Activated CD8-positive, alpha-beta memory T cell treated with anti-CD3 and anti-CD28 coated beads for 48 hours (primary cell): ENCODE measurements around the gene UQCR10.

Experiments
- DNase-seq, 3 experiments: peaks; one replicate each; pipeline ENCODE4 v3.0.0-alpha.2; 2020; ENCODE audit warnings: low read depth in 2 of 3, low spot score in 2 of 3

UQCR10 gene

DNA sequence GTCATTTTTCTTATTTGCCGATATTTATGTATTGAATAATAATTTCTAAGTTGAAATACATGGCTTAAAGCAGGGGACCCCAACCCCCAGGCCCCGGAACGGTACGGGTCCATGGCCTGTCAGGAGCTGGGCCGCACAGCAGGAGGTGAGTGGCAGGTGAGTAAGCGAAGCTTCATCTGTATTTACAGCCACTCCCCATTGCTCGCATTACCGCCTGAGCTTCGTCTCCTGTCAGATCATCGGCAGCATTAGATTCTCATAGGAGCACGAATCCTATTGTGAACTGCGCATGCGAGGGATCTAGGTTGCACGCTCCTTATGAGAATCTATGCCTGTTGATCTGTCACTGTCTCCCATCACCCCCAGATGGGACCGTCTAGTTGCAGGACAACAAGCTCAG lies 4.9 kb upstream of the UQCR10 start:
- no peak for DNase-seq

DNA sequence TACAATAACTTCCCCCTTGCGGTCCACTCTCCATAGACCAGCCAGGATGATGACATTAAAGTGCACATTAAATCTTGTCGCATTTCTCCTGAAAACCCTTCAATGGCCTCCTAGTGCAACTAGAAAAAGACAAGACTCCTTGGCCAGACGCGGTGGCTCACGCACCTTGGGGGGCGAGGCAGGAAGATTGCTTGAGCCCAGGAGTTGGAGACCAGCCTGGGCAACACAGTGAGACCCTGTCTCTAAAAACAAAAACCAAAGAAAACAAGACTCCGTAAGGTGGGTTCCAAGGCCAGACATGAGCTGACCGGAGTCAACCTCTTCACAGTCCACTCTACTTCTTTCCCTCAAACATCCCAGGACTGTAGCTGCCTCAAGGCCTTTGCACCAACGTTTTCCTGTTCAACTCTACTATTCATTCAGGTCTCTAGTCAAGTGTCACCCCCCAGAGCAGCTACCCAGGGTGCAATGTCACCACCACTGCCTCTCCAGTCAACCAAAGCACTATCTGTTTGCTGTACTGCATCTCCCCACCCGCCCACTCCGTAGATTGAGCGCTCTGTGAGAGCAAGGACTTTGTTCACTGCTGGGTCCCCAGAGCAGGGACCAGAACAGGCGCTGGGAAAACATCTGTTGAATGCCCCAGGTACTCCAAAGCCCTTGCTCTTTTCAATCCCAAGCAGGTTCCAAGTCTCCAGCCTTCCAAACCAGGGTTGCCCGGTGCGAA lies 1.1 kb upstream of the UQCR10 start:
- no peak for DNase-seq

DNA sequence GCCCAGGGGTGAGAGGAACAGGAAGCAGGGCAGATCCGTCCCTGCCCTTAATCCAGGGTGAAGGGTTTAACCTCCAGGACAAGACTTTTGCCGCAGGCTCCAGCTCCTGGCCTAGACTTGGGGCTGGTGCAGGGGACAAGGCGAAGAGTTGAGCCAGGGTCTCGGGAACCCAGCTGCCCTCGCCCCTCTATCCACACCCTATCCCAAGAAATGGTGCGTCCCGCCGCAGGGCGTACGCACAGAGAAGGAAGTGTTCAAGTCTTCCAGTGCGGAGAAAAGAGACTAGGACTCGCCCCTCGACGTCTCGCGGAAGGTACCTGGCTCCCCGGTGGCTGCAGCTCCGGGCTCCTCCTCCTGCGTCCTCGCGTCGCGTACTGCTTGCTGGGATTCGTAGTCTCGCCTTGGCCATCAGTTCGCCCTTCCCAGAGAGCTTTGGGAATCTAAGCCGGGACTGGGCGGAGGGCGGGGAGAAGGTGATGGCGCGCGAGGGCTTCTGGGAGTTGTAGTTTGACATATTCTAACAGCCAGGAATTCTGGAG lies 468 bp upstream of the UQCR10 start, which contains the start of gene ZMAT5:
ZMAT5 (minus strand) TSS at position 376 of the 539 bp plus-strand sequence. CDS start 18,463 bp downstream, outside the sequence.
- DNase-seq, result peak; percentile 58 to 81 (median 77)

DNA sequence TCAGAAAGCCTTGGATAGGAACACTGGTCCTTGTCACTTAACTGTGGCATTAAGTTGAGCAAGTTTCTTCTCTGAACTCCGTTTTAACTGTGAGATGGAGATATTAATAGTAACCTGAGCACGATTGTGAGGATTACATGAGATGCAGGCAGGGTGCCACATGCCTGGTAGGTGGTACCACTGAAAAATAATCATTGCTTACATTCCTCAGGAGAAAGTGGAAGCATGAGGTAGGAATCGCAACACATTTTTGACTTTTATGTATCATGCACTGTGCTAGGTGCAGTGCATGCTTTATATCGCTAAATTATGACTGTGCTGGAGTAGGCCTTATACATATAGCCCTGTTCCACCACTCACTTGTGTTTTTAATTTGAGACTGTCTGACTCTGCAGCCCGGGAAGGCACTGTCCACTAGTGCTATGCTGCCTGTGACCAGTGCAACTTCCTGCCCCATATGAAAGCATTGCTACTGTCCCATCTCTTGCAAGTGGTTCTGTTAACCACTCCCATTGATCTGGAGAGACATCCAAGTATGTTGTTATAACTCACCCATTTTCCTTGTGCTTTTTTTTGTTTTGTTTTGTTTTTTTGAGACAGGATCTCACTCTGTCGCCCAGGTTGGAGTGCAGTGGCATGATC lies 1.0 kb downstream of the UQCR10 start:
- no peak for DNase-seq

DNA sequence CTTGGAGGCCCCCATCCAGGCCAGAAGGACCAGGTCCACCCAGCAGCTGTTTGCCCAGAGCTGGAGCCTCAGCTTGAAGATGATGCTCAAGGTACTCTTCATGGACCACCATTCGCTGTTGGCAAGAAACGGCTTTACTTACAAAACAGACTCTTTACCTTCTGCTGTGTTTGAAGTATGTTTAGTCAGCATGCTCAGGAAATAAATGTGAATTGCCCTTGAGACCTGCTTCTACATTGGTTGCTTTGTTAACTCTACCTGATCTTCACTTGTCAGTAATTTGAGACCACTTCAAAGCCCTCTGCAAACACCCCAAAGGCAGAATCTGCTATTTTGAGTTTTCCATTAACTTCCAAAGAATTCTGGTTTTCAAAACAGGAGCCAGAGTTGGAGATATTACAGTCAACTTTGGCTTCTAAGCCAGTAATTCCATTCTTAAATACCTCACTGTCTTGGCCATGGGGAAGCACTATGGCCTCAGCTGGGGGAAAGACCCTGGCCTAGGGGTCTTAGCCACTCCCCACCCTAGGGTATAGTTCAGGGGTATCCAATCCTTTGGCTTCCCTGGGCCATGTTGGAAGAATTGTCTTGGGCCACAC lies 2.7 kb downstream of the UQCR10 start:
- DNase-seq, result no peak

DNA sequence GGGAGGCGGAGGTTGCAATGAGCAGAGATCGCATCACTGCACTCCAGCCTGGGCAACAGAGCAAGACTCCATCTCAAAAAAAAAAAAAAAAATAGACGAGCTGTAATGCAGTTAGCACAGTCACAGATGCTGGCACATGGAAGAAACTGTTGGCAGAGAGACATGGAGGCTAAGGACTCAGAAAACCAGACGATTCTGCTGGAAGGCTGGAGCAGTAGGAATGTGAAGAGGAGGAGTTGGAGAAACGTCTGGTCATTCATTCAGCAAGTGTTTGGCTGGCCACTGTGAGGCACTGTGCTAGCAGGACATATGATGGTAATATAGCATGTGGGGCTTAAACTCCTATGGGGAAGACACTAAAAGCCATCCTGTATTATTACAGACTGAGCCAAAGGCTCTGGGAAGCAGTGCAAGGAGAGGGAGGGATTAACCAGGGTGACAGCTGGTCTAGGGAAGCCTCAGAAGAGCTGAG lies 5.0 kb downstream of the UQCR10 start:
- DNase-seq, result no peak

DNA sequence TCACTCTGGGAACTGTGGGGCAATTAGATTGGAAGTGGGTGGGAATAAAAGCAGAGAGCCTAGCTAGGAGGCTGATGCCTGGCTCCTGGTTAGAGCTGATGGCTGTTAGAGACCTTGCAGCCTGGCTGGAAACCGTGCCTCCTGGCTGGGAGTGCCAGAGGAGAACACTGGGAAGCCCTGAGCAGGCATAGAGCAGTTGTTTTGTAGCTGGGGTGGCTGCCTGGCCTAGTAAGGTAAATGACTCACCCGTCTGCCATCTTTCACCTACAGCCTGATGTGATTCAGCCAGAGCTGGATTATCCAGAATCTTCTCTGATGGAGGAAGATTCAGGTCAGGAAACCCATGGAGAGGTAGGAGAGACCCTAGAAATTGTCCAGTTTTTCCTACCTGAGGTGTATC lies 6.1 kb downstream of the UQCR10 start:
- DNase-seq, result no peak

DNA sequence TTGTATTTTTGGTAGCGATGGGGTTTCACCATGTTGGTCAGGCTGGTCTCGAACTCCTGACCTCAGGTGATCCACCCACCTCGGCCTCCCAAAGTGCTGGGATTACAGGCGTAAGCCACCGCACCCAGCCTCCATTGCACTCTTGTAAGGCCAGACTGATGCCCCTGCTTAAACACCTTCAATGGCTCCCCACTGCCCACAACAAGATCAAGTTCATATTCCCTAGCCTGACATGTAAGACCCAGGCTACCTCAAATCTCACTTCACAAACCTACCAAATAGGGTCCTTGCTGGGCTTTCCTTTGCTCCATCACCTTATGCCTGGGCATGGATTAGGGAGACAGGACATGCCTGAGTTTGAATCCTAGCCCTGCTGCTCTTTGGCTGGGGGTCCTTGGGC lies 13.1 kb downstream of the UQCR10 start:
- DNase-seq, result no peak

DNA sequence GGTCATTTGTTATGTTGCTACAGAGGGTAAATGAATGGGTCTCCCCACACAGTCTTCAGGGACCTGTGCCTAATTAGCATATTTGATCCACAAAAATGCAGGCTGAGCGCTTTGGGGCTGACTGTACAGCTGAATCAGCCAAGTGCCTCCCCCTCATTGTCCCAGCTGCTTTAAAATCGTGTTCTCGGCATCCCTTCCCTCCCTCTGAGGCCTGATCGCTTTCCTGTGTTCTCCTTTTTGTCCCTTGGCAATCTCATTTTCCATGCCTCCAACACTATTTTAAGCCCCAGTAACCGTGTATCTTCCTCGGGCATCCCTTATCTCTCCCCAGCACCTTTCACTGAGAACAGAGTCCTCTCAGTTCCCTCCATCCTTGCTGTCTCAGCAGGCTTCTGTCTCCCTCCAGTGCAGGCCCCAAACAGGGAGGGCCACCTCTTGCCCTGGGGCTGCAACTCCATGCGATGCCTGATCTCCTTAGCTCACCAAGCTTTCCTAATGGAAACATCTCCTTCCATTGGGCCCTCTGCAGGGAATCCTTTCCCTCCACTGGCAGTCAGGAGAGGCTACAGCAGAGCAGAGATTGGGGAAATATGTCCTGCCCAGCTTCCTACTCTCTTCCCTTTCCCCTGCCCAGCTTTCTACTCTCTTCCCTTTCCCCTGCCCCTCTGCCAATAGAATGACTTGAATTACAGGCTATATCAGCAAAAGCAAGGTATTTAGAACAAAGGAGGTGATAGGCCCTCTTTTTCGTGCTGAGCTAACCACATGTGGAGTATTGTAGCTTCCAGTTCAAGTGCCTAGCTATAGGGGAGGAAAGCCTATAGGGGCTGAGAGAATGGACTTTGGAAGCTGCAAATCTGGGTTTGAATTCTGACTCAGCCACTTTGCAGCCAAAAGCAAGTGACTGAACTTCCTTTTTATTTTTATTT lies 13.8 kb downstream of the UQCR10 start:
- DNase-seq, result no peak

DNA sequence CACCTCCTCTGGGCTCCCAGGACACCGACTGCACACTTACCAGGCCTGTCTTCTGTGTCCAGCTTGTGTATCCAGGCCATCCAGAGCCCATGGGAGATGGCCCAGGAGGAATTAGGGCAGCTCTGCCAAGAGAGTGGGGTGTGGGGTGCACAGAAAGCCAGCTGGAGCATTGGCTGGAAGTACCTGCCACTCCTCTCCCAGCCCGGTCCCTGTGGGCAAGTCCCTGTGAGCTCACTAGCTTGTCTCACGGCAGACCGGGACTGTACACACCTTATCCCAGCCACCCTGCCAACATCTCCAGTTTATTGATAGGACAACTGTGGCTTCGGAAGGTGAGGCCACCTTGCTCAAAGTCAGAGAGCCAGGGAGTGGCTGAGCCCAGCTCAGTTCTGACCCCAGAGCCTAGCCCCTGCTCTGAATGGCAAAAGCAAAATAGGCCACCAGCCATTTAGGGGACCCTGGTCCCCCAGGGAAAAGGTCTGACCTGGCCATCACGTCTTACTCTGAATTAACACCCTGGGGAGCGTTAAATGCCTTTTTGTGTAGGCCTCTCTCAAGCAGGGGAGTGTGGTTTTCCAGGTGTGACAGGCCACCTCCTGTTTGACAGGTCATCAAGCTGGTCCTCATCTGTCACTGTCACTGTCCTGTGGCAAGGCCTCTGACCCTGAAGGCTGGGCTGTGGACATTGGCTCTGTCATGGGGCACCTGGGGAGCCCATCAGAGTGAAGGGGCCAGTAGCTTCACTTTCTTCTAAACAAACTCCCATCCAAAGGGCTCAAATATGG lies 15.1 kb downstream of the UQCR10 start:
- DNase-seq, result no peak

DNA sequence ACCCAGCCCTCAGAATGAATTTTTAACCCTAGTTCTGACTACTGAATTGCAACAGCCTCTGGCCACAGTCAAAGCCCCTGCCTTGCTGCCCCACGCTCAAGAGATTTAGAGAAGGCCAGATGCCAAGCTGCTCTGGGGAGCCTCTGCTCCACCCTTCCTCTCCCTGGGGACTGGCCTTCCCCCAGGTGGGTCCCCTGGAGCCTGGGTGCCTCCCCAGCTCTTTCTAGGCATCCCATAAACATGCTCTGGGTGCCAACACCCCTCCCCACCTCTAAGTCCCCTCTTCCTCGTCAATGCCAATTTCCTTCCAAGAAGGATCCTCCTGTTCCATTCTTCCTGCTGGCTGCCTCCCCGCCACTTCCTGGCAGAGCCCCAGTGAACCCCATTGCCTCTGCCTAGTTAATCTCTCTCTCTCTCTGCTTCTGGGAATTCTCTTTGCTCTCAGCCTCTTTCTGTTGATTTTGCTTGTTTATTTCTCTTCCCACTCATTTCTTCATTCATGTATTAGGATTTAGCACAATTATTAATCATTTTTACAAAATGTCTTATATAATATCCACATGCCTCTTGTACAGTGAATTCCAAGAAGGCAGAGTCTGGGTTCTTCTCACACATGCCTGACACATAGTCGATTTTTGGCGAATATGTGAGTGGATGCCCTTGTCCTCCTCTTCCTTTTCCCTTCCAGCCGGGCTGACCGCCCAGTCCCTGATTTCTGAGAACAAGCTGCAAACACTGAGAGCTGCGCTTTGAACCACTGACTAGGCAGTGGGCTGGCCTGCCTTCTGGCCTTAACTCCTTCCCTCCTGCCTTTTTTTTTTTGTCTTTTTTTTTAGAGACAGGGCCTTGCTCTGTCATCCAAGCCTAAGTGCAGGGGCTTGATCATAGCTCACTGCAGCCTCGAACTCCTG lies 17.5 kb downstream of the UQCR10 start:
- DNase-seq, result no peak

DNA sequence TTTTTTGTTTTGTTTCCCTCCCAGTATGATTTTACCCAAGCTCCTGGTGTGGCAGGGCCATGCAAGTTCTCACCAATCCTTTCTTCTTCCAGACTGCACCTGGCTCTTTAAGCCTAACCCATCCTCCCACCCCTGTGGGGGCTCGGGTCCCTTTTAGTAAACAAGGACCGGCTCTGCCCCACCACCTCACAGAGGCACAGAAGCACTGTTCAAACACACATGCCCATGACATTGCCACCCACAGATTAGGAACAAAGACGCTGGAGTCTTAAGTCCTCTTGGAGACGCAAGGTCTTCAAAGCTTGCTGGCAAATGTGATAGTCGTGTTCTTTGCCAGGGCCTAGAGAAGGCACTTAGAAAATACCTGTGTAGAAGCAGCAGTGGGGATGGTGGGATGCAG lies 18.9 kb downstream of the UQCR10 start:
- DNase-seq, result no peak

DNA sequence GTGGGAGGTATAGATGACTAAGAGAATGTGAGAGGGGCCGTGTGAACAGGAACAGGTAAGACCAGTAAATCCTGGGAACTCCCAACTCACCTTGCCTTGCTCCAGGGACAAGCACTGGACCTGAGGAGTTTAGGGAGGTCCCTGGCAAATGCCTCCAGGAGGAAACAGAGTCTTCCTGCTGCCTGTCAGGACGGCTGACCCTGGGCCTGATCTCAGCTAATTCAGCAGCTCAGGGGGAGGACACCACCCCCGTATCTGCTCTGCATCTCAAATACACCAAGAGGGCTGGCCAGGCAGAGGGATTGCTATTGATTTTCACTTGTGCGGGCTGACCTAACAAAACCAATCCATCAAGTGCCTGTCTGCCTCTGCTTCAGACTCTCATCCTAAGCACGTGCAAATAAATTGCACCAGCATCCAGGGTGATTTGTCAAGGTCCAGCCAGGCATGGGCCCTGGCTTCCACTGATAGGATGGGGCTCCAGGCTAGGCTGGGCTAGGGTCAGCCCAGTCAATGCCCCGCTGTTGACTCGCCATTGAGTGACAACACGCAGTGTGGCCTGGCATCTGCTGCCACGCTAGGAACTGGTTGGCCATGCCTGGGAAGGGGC lies 20.3 kb downstream of the UQCR10 start:
- no peak for DNase-seq

DNA sequence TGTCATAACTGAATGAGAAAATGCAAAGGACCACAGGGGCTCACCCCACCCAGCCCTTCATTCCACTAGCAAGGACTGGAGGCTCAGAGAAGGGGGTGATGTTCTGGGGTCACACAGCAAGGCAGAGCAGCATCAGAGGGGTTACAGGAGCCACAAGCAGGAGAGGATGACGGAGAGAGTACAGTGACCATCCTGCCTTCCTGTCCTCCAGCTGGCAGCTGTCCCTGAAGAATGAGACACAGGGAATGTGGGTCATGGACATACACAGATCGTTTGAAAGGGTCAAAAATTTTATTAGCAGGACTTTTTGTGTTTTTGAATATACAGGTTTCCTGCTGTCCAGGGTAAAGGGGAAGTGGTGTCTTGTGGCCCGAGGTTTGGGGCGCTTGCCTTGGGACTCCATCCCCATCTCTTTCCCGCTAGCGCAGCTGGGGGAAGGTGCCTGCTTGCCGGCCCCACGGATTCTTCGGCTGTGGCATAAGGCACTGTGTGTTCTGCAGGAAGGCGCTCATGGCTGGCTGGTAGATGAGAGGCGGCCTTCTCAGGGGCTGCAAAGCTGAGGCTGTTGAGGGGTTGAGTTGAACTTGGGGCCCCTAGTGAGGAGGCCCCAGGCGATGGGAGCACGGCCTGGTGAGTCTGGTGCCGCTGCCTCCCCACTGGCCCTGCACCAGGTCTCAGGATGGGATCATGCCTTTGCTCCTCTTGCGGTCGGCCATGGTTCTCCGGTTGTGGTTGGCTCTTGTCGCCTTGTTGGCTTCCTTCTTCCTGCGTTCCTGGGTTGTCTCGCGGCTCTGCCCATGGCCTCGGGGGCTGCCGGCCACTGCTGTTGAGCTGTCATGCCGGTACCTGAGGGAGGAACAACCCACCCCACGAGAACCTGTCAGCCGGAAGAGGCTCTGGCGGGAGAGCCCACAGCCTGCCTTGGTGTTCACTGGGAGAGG lies 21.4 kb downstream of the UQCR10 start:
- DNase-seq, result no peak

DNA sequence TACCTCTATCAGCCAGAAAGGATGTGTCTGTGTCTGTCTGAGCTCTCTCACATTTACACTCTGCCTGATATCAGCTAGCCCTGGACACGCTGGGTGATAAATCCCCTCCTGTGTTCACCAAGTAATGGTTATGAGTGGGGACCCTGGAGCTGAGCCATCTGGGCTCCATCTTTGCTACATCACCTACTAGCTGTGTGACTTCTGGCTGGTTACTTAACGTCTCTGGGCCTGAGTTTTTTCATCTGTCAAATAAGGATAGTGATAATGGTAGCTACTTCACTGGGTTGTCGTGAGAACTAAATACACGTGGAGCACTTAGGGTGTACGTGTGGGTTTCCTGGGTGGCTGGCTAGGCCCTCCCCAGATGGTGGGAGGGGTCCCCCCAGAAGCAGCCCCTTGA lies 22.9 kb downstream of the UQCR10 start:
- no peak for DNase-seq

DNA sequence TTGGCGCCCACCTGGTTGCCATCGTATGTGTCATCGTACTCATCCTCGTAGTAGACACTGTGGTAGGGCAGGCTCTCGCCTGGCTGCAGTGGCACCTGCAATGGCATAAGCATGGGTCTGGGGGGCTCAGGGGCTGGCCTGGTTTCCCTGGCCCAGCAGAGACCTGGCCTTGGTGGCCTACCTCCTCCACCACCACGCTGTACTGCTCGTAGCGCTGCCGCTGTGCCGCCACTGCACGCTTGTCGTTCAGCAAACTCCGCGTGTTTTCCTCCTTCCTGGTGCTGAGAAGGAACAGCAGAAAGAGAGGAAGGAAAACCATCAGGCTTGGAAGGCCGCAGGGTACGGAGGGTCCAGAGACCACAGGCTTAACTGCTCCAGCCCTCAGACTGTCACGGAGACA lies 26.2 kb downstream of the UQCR10 start:
- no peak for DNase-seq

DNA sequence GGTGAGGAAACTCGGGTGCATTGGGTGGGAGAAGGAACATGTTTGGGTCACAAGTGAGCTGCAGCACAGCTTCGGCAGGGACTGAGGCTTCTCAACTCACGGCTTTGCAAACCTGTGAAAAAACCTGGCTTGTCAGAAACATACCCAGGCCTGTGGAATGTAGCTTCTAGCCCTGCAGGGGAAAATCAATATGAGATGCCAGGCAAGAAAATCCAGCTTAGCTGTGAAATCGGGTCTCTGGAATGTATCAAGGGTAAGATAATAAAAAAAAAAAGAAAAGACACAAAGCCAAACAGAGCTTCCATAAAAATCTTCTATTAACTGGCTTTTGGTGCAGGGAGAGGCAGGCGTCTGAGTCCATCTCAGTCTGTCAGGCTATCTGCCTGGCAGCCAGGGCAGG lies 28.5 kb downstream of the UQCR10 start:
- DNase-seq, result no peak

DNA sequence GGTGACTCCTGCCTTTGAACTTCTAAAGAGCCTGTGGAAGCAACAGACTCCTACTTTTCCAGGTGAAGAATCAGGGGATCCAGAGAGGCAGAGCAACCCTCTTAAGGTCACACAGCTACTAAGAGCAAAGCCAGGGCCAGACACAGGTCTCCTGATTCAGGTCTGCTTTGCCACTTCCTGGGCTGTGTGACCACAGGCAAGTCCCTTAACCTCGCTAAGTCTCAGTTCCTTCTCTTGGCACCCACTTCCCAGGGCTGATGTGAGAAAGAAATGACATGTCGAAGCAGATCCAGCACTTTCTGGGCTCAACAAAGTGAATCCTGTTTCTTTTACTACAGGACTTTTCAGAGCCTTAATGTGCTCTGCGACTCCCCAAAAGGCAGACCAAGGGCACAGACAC lies 30.2 kb downstream of the UQCR10 start:
- no peak for DNase-seq
